Breast epithelium (tissue), 4 donors: ENCODE results near the gene HTR1E. TPM values are rescaled to one million over a fixed set of nuclear protein-coding genes. Genes with fewer than 3 reads are reported as not detected.
"Not testable (repeated sequence)": the region's sequence is repeated elsewhere in the genome, so short reads cannot be mapped to it uniquely, and the experiment has no call there.

Experiments used
- DNase-seq, 2 donors: peaks; one replicate each; pipeline ENCODE4 v3.0.0-alpha.2; 2019; ENCODE audit warnings: low spot score in 2 of 2
- H3K27ac ChIP-seq, 2 donors: fragments of 200-600 bp; sonication (generic) in 1 of 2; one replicate each; pipeline ENCODE4 v1.5.1; 2016 to 2019; ENCODE audit warnings: mild to moderate bottlenecking in 1 of 2
- H3K27me3 ChIP-seq, 2 donors: fragments of 200-600 bp; sonication (generic) in 1 of 2; one replicate each; pipeline versions ENCODE4 v1.5.1 to v1.6.0; 2017 to 2019; ENCODE audit warnings: control low read depth in 1 of 2, mild to moderate bottlenecking in 1 of 2
- H3K36me3 ChIP-seq: fragments of 200-600 bp; one replicate; pipeline ENCODE4 v1.5.1; 2019
- H3K4me1 ChIP-seq, 2 donors: fragments of 200-600 bp; sonication (generic); one replicate each; pipeline ENCODE4 v1.5.1; 2016 to 2019; ENCODE audit warnings: control low read depth in 1 of 2
- H3K4me3 ChIP-seq, 3 donors: fragments of 200-600 bp; sonication (generic); 1 replicate in 2 of 3; 2 replicates in 1 of 3; pipeline ENCODE4 v1.5.1; 2016 to 2019; ENCODE audit warnings: mild to moderate bottlenecking in 3 of 3, moderate library complexity in 2 of 3
- H3K9me3 ChIP-seq, 2 donors: fragments of 200-600 bp; sonication (generic) in 1 of 2; one replicate each; pipeline ENCODE4 v1.5.1; 2016 to 2019; ENCODE audit warnings: control low read depth in 1 of 2
- CTCF ChIP-seq, 3 donors: fragments of 450-650 bp; IDR thresholded peaks; one replicate each; pipeline ENCODE4 v1.5.1; 2016 to 2017; ENCODE audit warnings: antibody characterized with exemption in 3 of 3, mild to moderate bottlenecking in 3 of 3, moderate library complexity in 3 of 3
- POLR2A ChIP-seq: fragments of 450-650 bp; IDR thresholded peaks from one replicate; pipeline ENCODE4 v1.6.1; 2016; ENCODE audit warnings: antibody characterized with exemption, mild to moderate bottlenecking, moderate library complexity
- POLR2AphosphoS5 ChIP-seq, 3 donors: sonication (generic); formaldehyde crosslinking; IDR thresholded peaks; one replicate each; pipeline ENCODE4 v1.6.1; 2017; ENCODE audit warnings: antibody characterized with exemption in 3 of 3
- intact Hi-C: fragments of 100-400 bp; cut with DNase I; formaldehyde crosslinking; loops from one replicate; pipeline ENCODE4 v1.15.1; 2023; ENCODE audit warnings: low total_unique reads
- total RNA-seq, 3 donors: library from RNA; depleted of rRNA; stranded (reverse); fragments of >200 nt; gene quantifications; one replicate each; pipeline ENCODE4 v1.1.0, GENCODE V29; 2016

The HTR1E gene
- total RNA-seq: not detected

GRCh38 chr6:86937219-86938079 lies at the start of gene HTR1E:
HTR1E (plus strand) TSS chr6:86937528; CDS start chr6:87015335, 77,807 bp downstream.
- H3K4me3 ChIP-seq: peak within 1 kb of the TSS in 2 of 3 donors; percentile 33 to 61
- H3K36me3 ChIP-seq: no peaks in the 10 kb centered on the region
- no peak within 1 kb of the TSS for H3K27ac ChIP-seq
- DNase-seq: peak in 1 of 2 donors; percentile 15
- peaks cover 0 to 17% of the 10 kb centered on the region in 2 donors for H3K27me3 ChIP-seq
- no peaks in the 10 kb centered on the region for H3K9me3 ChIP-seq
- TF ChIP-seq POLR2AphosphoS5 (IDR thresholded peaks at IDR 0.05) (no peak), CTCF (IDR thresholded peaks at IDR 0.05) (peak in 2 of 3 donors; percentile 10 to 40)
- intact Hi-C loops: no loop called here
- H3K4me1 ChIP-seq: no peaks in the 10 kb centered on the region

GRCh38 chr6:86888301-86888700 lies 49.0 kb upstream of the HTR1E start:
- no peaks in the 10 kb centered on the region for H3K4me1 ChIP-seq
- H3K36me3 ChIP-seq: no peaks in the 10 kb centered on the region
- no peaks in the 10 kb centered on the region for H3K9me3 ChIP-seq
- no peak for DNase-seq
- no peaks in the 10 kb centered on the region for H3K27me3 ChIP-seq
- intact Hi-C loops: no loop called here
- H3K27ac ChIP-seq: no peak overlapping the region
- no peak overlapping the region for H3K4me3 ChIP-seq
- TF ChIP-seq POLR2A: no peak
- TF ChIP-seq CTCF (IDR thresholded peaks at IDR 0.05): no peak
- no peak for TF ChIP-seq POLR2AphosphoS5 (IDR thresholded peaks at IDR 0.05)

GRCh38 chr6:86897265-86897664 lies 40.1 kb upstream of the HTR1E start:
- H3K27ac ChIP-seq, intact Hi-C loops, DNase-seq, H3K9me3 ChIP-seq, H3K27me3 ChIP-seq, H3K36me3 ChIP-seq, H3K4me3 ChIP-seq, H3K4me1 ChIP-seq: not testable (repeated sequence)

GRCh38 chr6:86913795-86914194 lies 23.5 kb upstream of the HTR1E start:
- Histone ChIP-seq H3K27ac (no peak overlapping the region), H3K4me3 (no peak overlapping the region), H3K4me1 (no peaks in the 10 kb centered on the region), H3K27me3 (no peaks in the 10 kb centered on the region), H3K9me3 (no peaks in the 10 kb centered on the region), H3K36me3 (no peaks in the 10 kb centered on the region)
- TF ChIP-seq POLR2AphosphoS5 (IDR thresholded peaks at IDR 0.05) (no peak), CTCF (IDR thresholded peaks at IDR 0.05) (no peak), POLR2A (no peak)
- intact Hi-C loops: no loop called here
- no peak for DNase-seq

- intact Hi-C loops: no loop called here
- Histone ChIP-seq H3K36me3 (no peaks in the 10 kb centered on the region), H3K27ac (no peak overlapping the region), H3K9me3 (no peaks in the 10 kb centered on the region), H3K27me3 (no peaks in the 10 kb centered on the region), H3K4me1 (no peaks in the 10 kb centered on the region), H3K4me3 (no peak overlapping the region)
- no peak for DNase-seq
- TF ChIP-seq POLR2AphosphoS5 (IDR thresholded peaks at IDR 0.05): no peak
- TF ChIP-seq CTCF (IDR thresholded peaks at IDR 0.05): no peak
- TF ChIP-seq POLR2A: no peak
Measured at GRCh38 chr6:86916393-86916792, 20.9 kb upstream of the HTR1E start.

- H3K4me1 ChIP-seq, H3K4me3 ChIP-seq, DNase-seq, H3K36me3 ChIP-seq, H3K27me3 ChIP-seq, H3K27ac ChIP-seq, intact Hi-C loops, H3K9me3 ChIP-seq: not testable (repeated sequence)
Measured at GRCh38 chr6:86927138-86927537, 10.2 kb upstream of the HTR1E start.

- H3K27ac ChIP-seq, H3K9me3 ChIP-seq, H3K4me3 ChIP-seq, intact Hi-C loops, DNase-seq, H3K4me1 ChIP-seq, H3K36me3 ChIP-seq, H3K27me3 ChIP-seq: not testable (repeated sequence)
Measured at GRCh38 chr6:86927859-86928258, 9.5 kb upstream of the HTR1E start.
